ENCODE data around the gene ADAM19. TPM values are rescaled to one million over a fixed set of nuclear protein-coding genes. Genes with fewer than 3 reads are reported as not detected.
"Not testable (repeated sequence)": the region's sequence is repeated elsewhere in the genome, so short reads cannot be mapped to it uniquely, and the experiment has no call there.

Gene ADAM19
- total RNA-seq, 1 donor from 2014 or later: 9.4 TPM

- no peak for DNase-seq (ENCODE audit: low spot score)
These were observed 143.9 kb downstream of the ADAM19 start for GRCh38 chr5:157431544-157432200.

- not testable (repeated sequence) for DNase-seq (ENCODE audit: low spot score)
These were observed 145.7 kb downstream of the ADAM19 start for GRCh38 chr5:157429920-157430319.

Other genes with a start within 250 kb of the ADAM19 start
- not detected for gene NIPAL4, start 115.6 kb downstream of the ADAM19 start, total RNA-seq
- not detected for gene SOX30, start 76.7 kb upstream of the ADAM19 start, total RNA-seq
- gene C5orf52, start 95.8 kb upstream of the ADAM19 start, total RNA-seq: not detected
- gene THG1L, start 155.6 kb upstream of the ADAM19 start, total RNA-seq: 7.5 TPM
- gene LSM11, start 167.9 kb upstream of the ADAM19 start, total RNA-seq: 2.1 TPM

All from mesenteric fat pad (tissue), 1 donor.